ENCODE data around the gene REC114. TPM values are rescaled to one million over a fixed set of nuclear protein-coding genes. Genes with fewer than 3 reads are reported as not detected.

Gene REC114
- total RNA-seq, 1 experiment from 2014 or later = not detected

GRCh38 chr15:73460662-73461061 is 17.7 kb downstream of the REC114 start:
- DNase-seq (ENCODE audit: low read depth, low spot score) (no peak), ATAC-seq (no peak)
- RAD21 ChIA-PET (ENCODE audit: low non-redundant PET in 1 of 2, low total read pairs in 2 of 2, uncharacterized antibody in 2 of 2, unreplicated experiment in 2 of 2) = no interaction called here
- Histone ChIP-seq H3K4me3 (replicated peaks in 1 of 2; ENCODE audit: low read depth in 1 of 2, low read length in 2 of 2) (no peak overlapping the region), H3K4me1 (ENCODE audit: control insufficient read depth in 1 of 2, insufficient read depth in 2 of 2, low read length in 2 of 2) (no peaks in the 10 kb centered on the region), H3K36me3 (ENCODE audit: control insufficient read depth in 1 of 2, insufficient read depth in 2 of 2, low read length in 2 of 2) (no peaks in the 10 kb centered on the region), H3K4me2 (ENCODE audit: low read length) (no peak overlapping the region), H3K9me2 (ENCODE audit: insufficient read depth) (no peaks in the 10 kb centered on the region), H2AFZ (ENCODE audit: low read depth, low read length, poor library complexity, severe bottlenecking) (no peak overlapping the region), H3K9ac (ENCODE audit: low read length) (no peak overlapping the region), H3K9me3 (ENCODE audit: control insufficient read depth in 1 of 2, insufficient read depth in 1 of 2, low read depth in 1 of 2, low read length in 2 of 2) (no peaks in the 10 kb centered on the region), H3K27ac (ENCODE audit: low read depth, low read length) (no peak overlapping the region), H3K27me3 (ENCODE audit: insufficient read depth, low read length) (no peaks in the 10 kb centered on the region), H4K20me1 (ENCODE audit: insufficient read depth) (no peaks in the 10 kb centered on the region), H3K79me2 (ENCODE audit: insufficient read depth, low read length) (no peaks in the 10 kb centered on the region)
- no TSS peak for BruUV-seq (replicated peaks)
- intact Hi-C loops (cut with micrococcal nuclease) = no loop called here
- CTCF ChIA-PET = no interaction called here
- POLR2A ChIA-PET = no interaction called here
- TF ChIP-seq JUND (IDR thresholded peaks at IDR 0.05) (no peak), POLR2AphosphoS5 (IDR thresholded peaks at IDR 0.05; ENCODE audit: low read depth, low read length) (no peak), TCF7L2 (IDR thresholded peaks at IDR 0.05; ENCODE audit: borderline replicate concordance, extremely low read depth, insufficient read depth, insufficient read length) (no peak), MAX (IDR thresholded peaks at IDR 0.05) (no peak), SRF (IDR thresholded peaks at IDR 0.05; ENCODE audit: low read depth) (no peak), CEBPB (IDR thresholded peaks at IDR 0.05; ENCODE audit: low read depth) (no peak), SP1 (IDR thresholded peaks at IDR 0.05; ENCODE audit: low read depth) (no peak), ZBTB33 (IDR thresholded peaks at IDR 0.05; ENCODE audit: extremely low read depth, insufficient replicate concordance, low read length) (no peak), SIN3A (IDR thresholded peaks at IDR 0.05; ENCODE audit: low read depth) (no peak)

- no peak overlapping the region for H2AFZ ChIP-seq (ENCODE audit: low read depth, low read length, poor library complexity, severe bottlenecking)
- H3K4me1 ChIP-seq (ENCODE audit: control insufficient read depth in 1 of 2, insufficient read depth in 2 of 2, low read length in 2 of 2) = no peaks in the 10 kb centered on the region
- RAD21 ChIA-PET (ENCODE audit: low non-redundant PET in 1 of 2, low total read pairs in 2 of 2, uncharacterized antibody in 2 of 2, unreplicated experiment in 2 of 2) = no interaction called here
- no peaks in the 10 kb centered on the region for H4K20me1 ChIP-seq (ENCODE audit: insufficient read depth)
- H3K27me3 ChIP-seq (ENCODE audit: insufficient read depth, low read length) = no peaks in the 10 kb centered on the region
- intact Hi-C loops (cut with micrococcal nuclease) = no loop called here
- H3K9ac ChIP-seq (ENCODE audit: low read length) = no peak overlapping the region
- no TSS peak for BruUV-seq (replicated peaks)
- TF ChIP-seq CTCF (IDR thresholded peaks at IDR 0.05 in 2 of 3, conservative IDR thresholded peaks at IDR 0.05 in 1 of 3; ENCODE audit: borderline replicate concordance in 1 of 3, insufficient read depth in 1 of 3, low read depth in 2 of 3, low read length in 2 of 3) = peak in 2 of 3 experiments; percentile 59 to 64; a peak in 4 of 6 replicates
- TF ChIP-seq FOSL1 (IDR thresholded peaks at IDR 0.05; ENCODE audit: low read depth) = no peak
- DNase-seq (ENCODE audit: low read depth, low spot score) (no peak), ATAC-seq (peak; percentile 86)
- no peak overlapping the region for H3K4me3 ChIP-seq (replicated peaks in 1 of 2; ENCODE audit: low read depth in 1 of 2, low read length in 2 of 2)
- no peaks in the 10 kb centered on the region for H3K79me2 ChIP-seq (ENCODE audit: insufficient read depth, low read length)
- H3K36me3 ChIP-seq (ENCODE audit: control insufficient read depth in 1 of 2, insufficient read depth in 2 of 2, low read length in 2 of 2) = no peaks in the 10 kb centered on the region
- CTCF ChIA-PET = interaction anchor here (0.9 to 1.6 kb wide), 2 partner anchors 8 to 9 kb away, joined by 3 to 4 read pairs; no protein-coding TSS in a partner anchor
- no peaks in the 10 kb centered on the region for H3K9me2 ChIP-seq (ENCODE audit: insufficient read depth)
- H3K9me3 ChIP-seq (ENCODE audit: control insufficient read depth in 1 of 2, insufficient read depth in 1 of 2, low read depth in 1 of 2, low read length in 2 of 2) = no peaks in the 10 kb centered on the region
- POLR2A ChIA-PET = no interaction called here
- no peak overlapping the region for H3K27ac ChIP-seq (ENCODE audit: low read depth, low read length)
- no peak overlapping the region for H3K4me2 ChIP-seq (ENCODE audit: low read length)
Measured at GRCh38 chr15:73464602-73465001, 21.6 kb downstream of the REC114 start.
